ENCODE measurements around the gene TMEM185B. TPM values are rescaled to one million over a fixed set of nuclear protein-coding genes. Genes with fewer than 3 reads are reported as not detected.

The TMEM185B gene
- total RNA-seq, 1 donor from 2014 or later, result 33.3 TPM

Other genes starting within 250 kb of the TMEM185B start
- gene EPB41L5, start 210.3 kb downstream of the TMEM185B start, total RNA-seq, result 15.7 and 23.2 TPM in 2 replicates
- 135 and 202 TPM in 2 replicates for gene RALB, start 29.5 kb upstream of the TMEM185B start, total RNA-seq
- gene INHBB, start 122.7 kb upstream of the TMEM185B start, total RNA-seq, result 11.3 and 21.1 TPM in 2 replicates